HepG2 (cell line): Measurements from ENCODE around the gene NFE2L3. TPM values are rescaled to one million over a fixed set of nuclear protein-coding genes. Genes with fewer than 3 reads are reported as not detected.

Experiments used
- ATAC-seq: fragments of 200-7000 bp; cut with Tn5 transposase; 3 replicates; pipeline ENCODE4 v1.9.1; 2020; ENCODE audit warnings: mild to moderate bottlenecking, moderate library complexity
- BruUV-seq: library from RNA; stranded (reverse); fragments of 400-500 nt; replicated peaks from 2 replicates; lab custom pipeline; 2021; lab: Mats Ljungman, UMichigan
- CTCF ChIA-PET: fragments of 300-600 bp; formaldehyde crosslinking; extraction: SDS; loops from one replicate; lab custom pipeline; 2021; ENCODE audit warnings: low total read pairs, inconsistent platforms, low intra/inter-chr PET ratio; lab: Yijun Ruan, JAX
- POLR2A ChIA-PET: fragments of 350-600 bp; sonication (Branson Sonifier 250); formaldehyde crosslinking; loops from one replicate; lab custom pipeline; 2020; ENCODE audit warnings: antibody characterized with exemption, inconsistent platforms; lab: Yijun Ruan, JAX
- DNase-seq: peaks from one replicate; pipeline ENCODE4 v3.0.0-alpha.2; 2015; ENCODE audit warnings: low spot score
- FAIRE-seq: peaks from 3 replicates; lab custom pipeline; 2011; peaks lifted over from hg19 to GRCh38; lab: Jason Lieb, UNC
- H2AFZ ChIP-seq: one replicate; pipeline ENCODE4 v1.6.1; 2011; ENCODE audit warnings: low read length, inconsistent platforms
- H3K27ac ChIP-seq: fragments of 300-600 bp; 3 replicates; pipeline ENCODE4 v1.8.0; 2011; ENCODE audit warnings: mixed run types, mild to moderate bottlenecking, mixed read lengths, low read length, inconsistent platforms; ENCODE audit not compliant: insufficient read depth; ENCODE audit errors: extremely low read length
- H3K27me3 ChIP-seq, 2 experiments: fragments of 200-600 bp in 1 of 2; 2 replicates in 1 of 2; 3 replicates in 1 of 2; pipeline versions ENCODE4 v1.6.0 to v1.8.0; 2011; ENCODE audit warnings: low read length in 2 of 2, mild to moderate bottlenecking in 2 of 2, moderate library complexity in 2 of 2, inconsistent platforms in 1 of 2; ENCODE audit not compliant: insufficient read depth in 2 of 2, control insufficient read depth in 1 of 2
- H3K36me3 ChIP-seq, 2 experiments: fragments of 200-600 bp in 1 of 2; replicated peaks in 1 of 2; 2 replicates in 1 of 2; 3 replicates in 1 of 2; pipeline versions ENCODE4 v1.5.1 to v1.8.0; 2011; ENCODE audit warnings: low read length in 2 of 2, inconsistent platforms in 1 of 2; ENCODE audit not compliant: insufficient read depth in 2 of 2, control insufficient read depth in 1 of 2
- H3K4me1 ChIP-seq: 2 replicates; pipeline ENCODE4 v1.5.1; 2012; ENCODE audit warnings: low read length, inconsistent platforms; ENCODE audit not compliant: insufficient read depth
- H3K4me2 ChIP-seq: 2 replicates; pipeline ENCODE4 v1.6.0; 2011; ENCODE audit warnings: low read depth, low read length, inconsistent platforms
- H3K4me3 ChIP-seq, 3 experiments: fragments of 200-600 bp in 1 of 3; sonication (generic), shearing (Covaris generic) in 1 of 3; replicated peaks in 1 of 3; 2 replicates each; pipeline ENCODE4 v1.5.1; 2011 to 2016; ENCODE audit warnings: low read length in 3 of 3, inconsistent platforms in 2 of 3, low read depth in 2 of 3, mild to moderate bottlenecking in 2 of 3, control low read depth in 1 of 3, mixed read lengths in 1 of 3; ENCODE audit not compliant: insufficient read depth in 1 of 3
- H3K79me2 ChIP-seq: one replicate; pipeline ENCODE4 v1.6.1; 2011; ENCODE audit warnings: low read length, inconsistent platforms; ENCODE audit not compliant: insufficient read depth
- H3K9ac ChIP-seq: 2 replicates; pipeline ENCODE4 v1.6.0; 2011; ENCODE audit warnings: mild to moderate bottlenecking, low read depth, low read length, inconsistent platforms; ENCODE audit not compliant: insufficient read depth
- H3K9me3 ChIP-seq: 2 replicates; pipeline ENCODE4 v1.5.1; 2012; ENCODE audit warnings: mild to moderate bottlenecking, low read length
- H4K20me1 ChIP-seq: 2 replicates; pipeline ENCODE4 v1.6.0; 2011; ENCODE audit warnings: inconsistent platforms, mild to moderate bottlenecking, low read length, moderate library complexity; ENCODE audit not compliant: insufficient read depth
- AGO1 ChIP-seq: fragments of 200-400 bp; formaldehyde crosslinking; IDR thresholded peaks from 2 replicates; pipeline ENCODE4 v1.6.1; 2017; ENCODE audit warnings: mild to moderate bottlenecking, low read depth, low read length, moderate library complexity; ENCODE audit not compliant: poor library complexity, severe bottlenecking
- AGO2 ChIP-seq: fragments of 200-400 bp; formaldehyde crosslinking; optimal IDR thresholded peaks from 2 replicates; pipeline ENCODE3; 2017; ENCODE audit warnings: mild to moderate bottlenecking, low read depth, low read length, moderate library complexity
- KDM2A ChIP-seq: sonication (generic); formaldehyde crosslinking; IDR thresholded peaks from 2 replicates; pipeline ENCODE4 v1.4.0; 2020; ENCODE audit warnings: low read depth, missing genetic modification reagents, borderline replicate concordance
- NONO ChIP-seq, 2 experiments: fragments of 450-650 bp in 1 of 2; sonication (generic) in 1 of 2; formaldehyde crosslinking in 1 of 2; IDR thresholded peaks in 1 of 2; conservative IDR thresholded peaks in 1 of 2; 2 replicates each; pipeline versions ENCODE4 v1.6.1 to v1.8.0; 2017 to 2022; ENCODE audit warnings: mild to moderate bottlenecking in 1 of 2, missing genetic modification reagents in 1 of 2, moderate library complexity in 1 of 2
- POLR2A ChIP-seq, 2 experiments: IDR thresholded peaks; 2 replicates each; pipeline ENCODE4 v1.6.1; 2011; ENCODE audit warnings: low read depth in 2 of 2, low read length in 2 of 2, mild to moderate bottlenecking in 1 of 2, moderate library complexity in 1 of 2; ENCODE audit not compliant: insufficient read depth in 1 of 2
- RBM22 ChIP-seq: fragments of 200-400 bp; formaldehyde crosslinking; optimal IDR thresholded peaks from 2 replicates; pipeline ENCODE3; 2017; ENCODE audit warnings: mild to moderate bottlenecking, low read length, moderate library complexity
- ZFAT ChIP-seq: sonication (generic); formaldehyde crosslinking; conservative IDR thresholded peaks from 2 replicates; pipeline ENCODE4 v1.8.1; 2023; ENCODE audit warnings: missing genetic modification reagents, inconsistent platforms
- ZKSCAN5 ChIP-seq: sonication (generic); formaldehyde crosslinking; IDR thresholded peaks from 2 replicates; pipeline ENCODE4 v1.5.1; 2020; ENCODE audit warnings: mild to moderate bottlenecking, missing genetic modification reagents
- ZNF501 ChIP-seq: sonication (generic); formaldehyde crosslinking; IDR thresholded peaks from 2 replicates; pipeline ENCODE4 v1.5.1; 2020; ENCODE audit warnings: mild to moderate bottlenecking, moderate library complexity, missing genetic modification reagents
- ZNF788 ChIP-seq: sonication (generic); formaldehyde crosslinking; IDR thresholded peaks from 2 replicates; pipeline ENCODE4 v1.5.0; 2020; ENCODE audit warnings: mild to moderate bottlenecking, missing genetic modification reagents, borderline replicate concordance
- WGBS: methylation state at CpG from one replicate; pipeline ENCODE4 v1.1.6; 2017; ENCODE audit warnings: low lambda C conversion rate; 5-methylcytosine and 5-hydroxymethylcytosine counted together
- in situ Hi-C: cut with HindIII; loops from 2 replicates; pipeline ENCODE4 v1.10.0; 2017; ENCODE audit warnings: low pct_unique_long_range_greater_than_20kb; ENCODE audit not compliant: extremely low pct_ligation_motif_present
- intact Hi-C: fragments of 100-400 bp; cut with micrococcal nuclease; formaldehyde crosslinking; loops from one replicate; pipeline ENCODE4 v1.10.0; 2022; ENCODE audit not compliant: unreplicated experiment
- polyA plus RNA-seq, 8 experiments: library from polyadenylated mRNA; depleted of rRNA in 3 of 8; stranded (reverse) in 7 of 8; unstranded in 1 of 8; fragments of >200 nt; fragmentation: Illumina TruSeq in 4 of 8; extraction: Trizol in 4 of 8; gene quantifications; 2 replicates each; pipeline versions ENCODE4 v1.2.1 to v1.2.3, GENCODE V29; 2011 to 2016; ENCODE audit warnings: low read depth in 4 of 8, missing spikeins in 1 of 8, mixed read lengths in 1 of 8; ENCODE audit not compliant: insufficient read depth in 1 of 8
- total RNA-seq, 5 experiments: library from RNA; depleted of rRNA; stranded (reverse); fragments of >200 nt; fragmentation: Illumina TruSeq; extraction: Trizol; gene quantifications; 2 replicates each; pipeline ENCODE4 v1.2.3, GENCODE V29; 2016; ENCODE audit warnings: low read depth in 1 of 5
- TF ChIP-seq, protein P1 (sequence below): sonication (generic); formaldehyde crosslinking; IDR thresholded peaks from 2 replicates; pipeline ENCODE4 v1.8.1; 2022; ENCODE audit warnings: mild to moderate bottlenecking, missing genetic modification reagents
- TF ChIP-seq, protein P2 (sequence below): sonication (generic); formaldehyde crosslinking; IDR thresholded peaks from 2 replicates; pipeline ENCODE4 v1.4.0; 2020; ENCODE audit warnings: missing genetic modification reagents
- TF ChIP-seq, protein P3 (sequence below): sonication (generic); formaldehyde crosslinking; IDR thresholded peaks from 2 replicates; pipeline ENCODE4 v1.5.1; 2020; ENCODE audit warnings: mild to moderate bottlenecking, missing genetic modification reagents, moderate library complexity
- TF ChIP-seq, protein P4 (sequence below): sonication (generic); formaldehyde crosslinking; IDR thresholded peaks from 2 replicates; pipeline ENCODE4 v1.5.1; 2020; ENCODE audit warnings: missing genetic modification reagents, mild to moderate bottlenecking, borderline replicate concordance

Gene NFE2L3
- total and polyA plus RNA-seq, 2 of the 13 experiments (the other 11 are each of a cell fraction or from before 2014, with no cell fraction given) = 11.4 to 19.4 TPM

DNA sequence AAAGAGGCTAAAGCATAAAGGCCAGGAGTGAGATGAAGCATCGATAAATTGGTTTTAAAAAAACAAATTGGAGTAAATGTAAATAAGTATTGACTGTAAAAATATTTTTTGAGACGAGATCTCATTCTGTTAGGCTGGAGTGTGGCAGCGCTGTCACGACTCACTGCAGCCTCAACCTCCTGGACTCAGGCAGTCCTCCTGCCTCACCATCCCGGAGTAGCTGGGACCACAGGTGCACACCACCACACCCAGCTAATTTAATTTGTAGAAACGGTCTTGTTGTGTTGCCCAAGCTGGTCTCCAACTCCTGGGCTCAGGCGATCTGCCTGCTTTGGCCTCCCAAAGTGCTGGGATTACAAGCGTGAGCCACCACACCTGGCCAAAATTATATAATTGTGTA, 30.7 kb downstream of the NFE2L3 start:
- ChIA-PET CTCF (no interaction called here), POLR2A (interaction anchor here (1.4 to 1.6 kb wide), 2 partner anchors 15 to 31 kb away, joined by 3 to 6 read pairs; partner anchors contain the start of gene NFE2L3)
- no peak for FAIRE-seq
- no peak for DNase-seq
- Histone ChIP-seq H3K36me3 (no peaks in the 10 kb centered on the region; a peak in 1 of 5 replicates), H3K27ac (no peak overlapping the region), H3K4me2 (no peak overlapping the region), H3K9ac (no peak overlapping the region), H4K20me1 (peaks cover 18% of the 10 kb centered on the region; the same call in 1 of the 2 replicates), H3K79me2 (no peaks in the 10 kb centered on the region), H3K27me3 (no peaks in the 10 kb centered on the region), H3K9me3 (no peaks in the 10 kb centered on the region), H2AFZ (no peak overlapping the region), H3K4me3 (no peak overlapping the region), H3K4me1 (peaks cover 30% of the 10 kb centered on the region)
- intact Hi-C loops (loop anchor here (5.0 kb wide), 1 partner anchor 90 kb away; no protein-coding TSS in a partner anchor), in situ Hi-C loops (loop anchor here (10.0 kb wide), 1 partner anchor 88 kb away; no protein-coding TSS in a partner anchor)
- BruUV-seq = no TSS peak
- WGBS = 91% methylated on average over 7 of the region's 8 CpGs
- ATAC-seq = peak; percentile 10
- TF ChIP-seq POLR2A (IDR thresholded peaks at IDR 0.05; ENCODE audit: insufficient read depth in 1 of 2, low read depth in 2 of 2, low read length in 2 of 2) = peak in 1 of 2 experiments; percentile 16; a peak in 1 of 4 replicates
- peak; percentile 57 for TF ChIP-seq AGO1
- TF ChIP-seq, protein P1, sequence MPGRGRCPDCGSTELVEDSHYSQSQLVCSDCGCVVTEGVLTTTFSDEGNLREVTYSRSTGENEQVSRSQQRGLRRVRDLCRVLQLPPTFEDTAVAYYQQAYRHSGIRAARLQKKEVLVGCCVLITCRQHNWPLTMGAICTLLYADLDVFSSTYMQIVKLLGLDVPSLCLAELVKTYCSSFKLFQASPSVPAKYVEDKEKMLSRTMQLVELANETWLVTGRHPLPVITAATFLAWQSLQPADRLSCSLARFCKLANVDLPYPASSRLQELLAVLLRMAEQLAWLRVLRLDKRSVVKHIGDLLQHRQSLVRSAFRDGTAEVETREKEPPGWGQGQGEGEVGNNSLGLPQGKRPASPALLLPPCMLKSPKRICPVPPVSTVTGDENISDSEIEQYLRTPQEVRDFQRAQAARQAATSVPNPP = 0 out of 2 replicates have a peak, but pooled peaks have one; percentile 34
- TF ChIP-seq ZNF788 (CRISPR knock-in tag) = no peak
- TF ChIP-seq, protein P2, sequence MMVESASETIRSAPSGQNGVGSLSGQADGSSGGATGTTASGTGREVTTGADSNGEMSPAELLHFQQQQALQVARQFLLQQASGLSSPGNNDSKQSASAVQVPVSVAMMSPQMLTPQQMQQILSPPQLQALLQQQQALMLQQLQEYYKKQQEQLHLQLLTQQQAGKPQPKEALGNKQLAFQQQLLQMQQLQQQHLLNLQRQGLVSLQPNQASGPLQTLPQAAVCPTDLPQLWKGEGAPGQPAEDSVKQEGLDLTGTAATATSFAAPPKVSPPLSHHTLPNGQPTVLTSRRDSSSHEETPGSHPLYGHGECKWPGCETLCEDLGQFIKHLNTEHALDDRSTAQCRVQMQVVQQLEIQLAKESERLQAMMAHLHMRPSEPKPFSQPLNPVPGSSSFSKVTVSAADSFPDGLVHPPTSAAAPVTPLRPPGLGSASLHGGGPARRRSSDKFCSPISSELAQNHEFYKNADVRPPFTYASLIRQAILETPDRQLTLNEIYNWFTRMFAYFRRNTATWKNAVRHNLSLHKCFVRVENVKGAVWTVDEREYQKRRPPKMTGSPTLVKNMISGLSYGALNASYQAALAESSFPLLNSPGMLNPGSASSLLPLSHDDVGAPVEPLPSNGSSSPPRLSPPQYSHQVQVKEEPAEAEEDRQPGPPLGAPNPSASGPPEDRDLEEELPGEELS (CRISPR knock-in tag) = no peak
- peak; percentile 88 for TF ChIP-seq RBM22
- TF ChIP-seq, protein P3, sequence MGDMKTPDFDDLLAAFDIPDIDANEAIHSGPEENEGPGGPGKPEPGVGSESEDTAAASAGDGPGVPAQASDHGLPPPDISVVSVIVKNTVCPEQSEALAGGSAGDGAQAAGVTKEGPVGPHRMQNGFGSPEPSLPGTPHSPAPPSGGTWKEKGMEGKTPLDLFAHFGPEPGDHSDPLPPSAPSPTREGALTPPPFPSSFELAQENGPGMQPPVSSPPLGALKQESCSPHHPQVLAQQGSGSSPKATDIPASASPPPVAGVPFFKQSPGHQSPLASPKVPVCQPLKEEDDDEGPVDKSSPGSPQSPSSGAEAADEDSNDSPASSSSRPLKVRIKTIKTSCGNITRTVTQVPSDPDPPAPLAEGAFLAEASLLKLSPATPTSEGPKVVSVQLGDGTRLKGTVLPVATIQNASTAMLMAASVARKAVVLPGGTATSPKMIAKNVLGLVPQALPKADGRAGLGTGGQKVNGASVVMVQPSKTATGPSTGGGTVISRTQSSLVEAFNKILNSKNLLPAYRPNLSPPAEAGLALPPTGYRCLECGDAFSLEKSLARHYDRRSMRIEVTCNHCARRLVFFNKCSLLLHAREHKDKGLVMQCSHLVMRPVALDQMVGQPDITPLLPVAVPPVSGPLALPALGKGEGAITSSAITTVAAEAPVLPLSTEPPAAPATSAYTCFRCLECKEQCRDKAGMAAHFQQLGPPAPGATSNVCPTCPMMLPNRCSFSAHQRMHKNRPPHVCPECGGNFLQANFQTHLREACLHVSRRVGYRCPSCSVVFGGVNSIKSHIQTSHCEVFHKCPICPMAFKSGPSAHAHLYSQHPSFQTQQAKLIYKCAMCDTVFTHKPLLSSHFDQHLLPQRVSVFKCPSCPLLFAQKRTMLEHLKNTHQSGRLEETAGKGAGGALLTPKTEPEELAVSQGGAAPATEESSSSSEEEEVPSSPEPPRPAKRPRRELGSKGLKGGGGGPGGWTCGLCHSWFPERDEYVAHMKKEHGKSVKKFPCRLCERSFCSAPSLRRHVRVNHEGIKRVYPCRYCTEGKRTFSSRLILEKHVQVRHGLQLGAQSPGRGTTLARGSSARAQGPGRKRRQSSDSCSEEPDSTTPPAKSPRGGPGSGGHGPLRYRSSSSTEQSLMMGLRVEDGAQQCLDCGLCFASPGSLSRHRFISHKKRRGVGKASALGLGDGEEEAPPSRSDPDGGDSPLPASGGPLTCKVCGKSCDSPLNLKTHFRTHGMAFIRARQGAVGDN (CRISPR knock-in tag) = 0 out of 2 replicates have a peak, but pooled peaks have one; percentile 21
- peak; percentile 69; the same call in 1 of the 2 replicates for TF ChIP-seq KDM2A (CRISPR knock-in tag)
- no peak for TF ChIP-seq ZFAT (CRISPR knock-in tag)
- TF ChIP-seq AGO2 = peak; percentile 54
- TF ChIP-seq, protein P4, sequence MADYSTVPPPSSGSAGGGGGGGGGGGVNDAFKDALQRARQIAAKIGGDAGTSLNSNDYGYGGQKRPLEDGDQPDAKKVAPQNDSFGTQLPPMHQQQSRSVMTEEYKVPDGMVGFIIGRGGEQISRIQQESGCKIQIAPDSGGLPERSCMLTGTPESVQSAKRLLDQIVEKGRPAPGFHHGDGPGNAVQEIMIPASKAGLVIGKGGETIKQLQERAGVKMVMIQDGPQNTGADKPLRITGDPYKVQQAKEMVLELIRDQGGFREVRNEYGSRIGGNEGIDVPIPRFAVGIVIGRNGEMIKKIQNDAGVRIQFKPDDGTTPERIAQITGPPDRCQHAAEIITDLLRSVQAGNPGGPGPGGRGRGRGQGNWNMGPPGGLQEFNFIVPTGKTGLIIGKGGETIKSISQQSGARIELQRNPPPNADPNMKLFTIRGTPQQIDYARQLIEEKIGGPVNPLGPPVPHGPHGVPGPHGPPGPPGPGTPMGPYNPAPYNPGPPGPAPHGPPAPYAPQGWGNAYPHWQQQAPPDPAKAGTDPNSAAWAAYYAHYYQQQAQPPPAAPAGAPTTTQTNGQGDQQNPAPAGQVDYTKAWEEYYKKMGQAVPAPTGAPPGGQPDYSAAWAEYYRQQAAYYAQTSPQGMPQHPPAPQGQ = no peak
- TF ChIP-seq NONO (IDR thresholded peaks at IDR 0.05) = no peak
- peak; percentile 22; the same call in 1 of the 2 replicates for TF ChIP-seq NONO (CRISPR knock-in tag; conservative IDR thresholded peaks at IDR 0.05)
- TF ChIP-seq ZNF501 (CRISPR knock-in tag) = 0 out of 2 replicates have a peak, but pooled peaks have one; percentile 22
- no peak for TF ChIP-seq ZKSCAN5
